ENCODE data around the gene RPL13. TPM values are rescaled to one million over a fixed set of nuclear protein-coding genes. Genes with fewer than 3 reads are reported as not detected.
A peak's percentile ranks its signal among the peaks of the same experiment; 100 is the strongest.

RPL13 gene
- total and polyA plus RNA-seq, 2 of the 13 experiments (the other 11 are each of a cell fraction or from before 2014, with no cell fraction given), result 2,988 to 4,411 TPM

- peak overlapping the region; percentile 16; the same call in 1 of the 2 replicates for H3K9ac ChIP-seq (ENCODE audit: insufficient read depth, low read depth, low read length)
- POLR2A ChIA-PET, result interaction anchor here (0.8 to 1.4 kb wide), 2 partner anchors 12 to 22 kb away, joined by 3 to 5 read pairs; no protein-coding TSS in a partner anchor
- H3K27me3 ChIP-seq (ENCODE audit: control insufficient read depth in 1 of 2, insufficient read depth in 2 of 2, low read length in 2 of 2), result peaks cover 0 to 36% of the 10 kb centered on the region in 2 experiments; a peak in 3 of 5 replicates
- H3K9me3 ChIP-seq (ENCODE audit: low read length), result no peaks in the 10 kb centered on the region
- H2AFZ ChIP-seq (ENCODE audit: low read length), result no peak overlapping the region
- TF ChIP-seq DRAP1 (CRISPR knock-in tag; IDR thresholded peaks at IDR 0.05) (no peak), HIVEP1 (CRISPR knock-in tag; IDR thresholded peaks at IDR 0.05) (peak; percentile 31; the same call in 1 of the 2 replicates), ZNF687 (CRISPR knock-in tag; IDR thresholded peaks at IDR 0.05) (peak; percentile 55), ZBTB7A (CRISPR knock-in tag; IDR thresholded peaks at IDR 0.05) (no peak), ZFY (CRISPR knock-in tag; IDR thresholded peaks at IDR 0.05) (0 out of 2 replicates have a peak, but pooled peaks have one; percentile 26), KDM5B (CRISPR knock-in tag; IDR thresholded peaks at IDR 0.05; ENCODE audit: borderline replicate concordance) (peak; percentile 27; the same call in 1 of the 2 replicates), UBTF (CRISPR knock-in tag; IDR thresholded peaks at IDR 0.05) (peak; percentile 35; the same call in 1 of the 2 replicates), HNRNPLL (IDR thresholded peaks at IDR 0.05; ENCODE audit: low read depth, low read length, poor library complexity, severe bottlenecking) (peak; percentile 5)
- H3K36me3 ChIP-seq (replicated peaks in 1 of 2; ENCODE audit: control insufficient read depth in 1 of 2, insufficient read depth in 2 of 2, low read length in 2 of 2), result no peaks in the 10 kb centered on the region
- no peaks in the 10 kb centered on the region for H4K20me1 ChIP-seq (ENCODE audit: insufficient read depth, low read length)
- no peak for FAIRE-seq
- no peak for DNase-seq (ENCODE audit: low spot score)
- no peak overlapping the region for H3K27ac ChIP-seq (ENCODE audit: extremely low read length, insufficient read depth, low read length)
- intact Hi-C loops (cut with micrococcal nuclease; ENCODE audit: unreplicated experiment), result no loop called here
- WGBS (ENCODE audit: low lambda C conversion rate), result 20% methylated on average over 22 of the region's 25 CpGs
- in situ Hi-C loops (cut with HindIII; ENCODE audit: extremely low pct_ligation_motif_present, low pct_unique_long_range_greater_than_20kb), result no loop called here
- ATAC-seq, result peak; percentile 34
- CTCF ChIA-PET (ENCODE audit: low intra/inter-chr PET ratio, low total read pairs), result no interaction called here
- no peaks in the 10 kb centered on the region for H3K79me2 ChIP-seq (ENCODE audit: insufficient read depth, low read length)
- no TSS peak for BruUV-seq (replicated peaks)
- peaks cover 47% of the 10 kb centered on the region for H3K4me1 ChIP-seq (ENCODE audit: insufficient read depth, low read length)
- peak overlapping the region; percentile 51 for H3K4me2 ChIP-seq (ENCODE audit: low read depth, low read length)
- H3K4me3 ChIP-seq (replicated peaks in 1 of 3; ENCODE audit: insufficient read depth in 1 of 3, low read depth in 2 of 3, low read length in 3 of 3), result peak overlapping the region in 1 of 3 experiments; percentile 53; a peak in 1 of 6 replicates
These were observed 24.5 kb downstream of the RPL13 start for GRCh38 chr16:89584768-89585549.
